Activated CD8-positive, alpha-beta T cell treated with anti-CD3 and anti-CD28 coated beads for 36 hours (primary cell): Measurements from ENCODE around the gene GNG8. TPM values are rescaled to one million over a fixed set of nuclear protein-coding genes. Genes with fewer than 3 reads are reported as not detected.

ENCODE experiments used
- ATAC-seq: fragments of 200-7000 bp; cut with Tn5 transposase; one replicate; pipeline ENCODE4 v1.10.0; 2021; ENCODE audit warnings: mild to moderate bottlenecking, moderate library complexity
- CTCF ChIA-PET: fragments of 350-600 bp; sonication (Branson Sonifier 250); formaldehyde crosslinking; loops from one replicate; lab custom pipeline; 2021; ENCODE audit warnings: antibody characterized with exemption; lab: Charles Lee
- POLR2A ChIA-PET: fragments of 350-600 bp; sonication (Branson Sonifier 250); formaldehyde crosslinking; loops from one replicate; lab custom pipeline; 2021; ENCODE audit warnings: antibody characterized with exemption; lab: Charles Lee
- DNase-seq: peaks from one replicate; pipeline ENCODE4 v3.0.0-alpha.2; 2020
- H3K27ac Mint-ChIP-seq: one replicate; pipeline ENCODE4 v1.8.0; 2021; ENCODE audit warnings: mild to moderate bottlenecking, mixed read lengths
- H3K27me3 Mint-ChIP-seq: one replicate; pipeline ENCODE4 v1.8.0; 2021; ENCODE audit warnings: mixed read lengths
- H3K36me3 Mint-ChIP-seq: one replicate; pipeline ENCODE4 v1.8.0; 2021; ENCODE audit warnings: low read depth, mixed read lengths
- H3K4me1 Mint-ChIP-seq: one replicate; pipeline ENCODE4 v1.8.0; 2021; ENCODE audit warnings: low read depth, mixed read lengths
- H3K4me3 Mint-ChIP-seq: one replicate; pipeline ENCODE4 v1.8.0; 2021; ENCODE audit warnings: mild to moderate bottlenecking, moderate library complexity, mixed read lengths
- H3K9me3 Mint-ChIP-seq: one replicate; pipeline ENCODE4 v1.8.0; 2021; ENCODE audit warnings: mixed read lengths
- intact Hi-C: fragments of 100-400 bp; cut with micrococcal nuclease; formaldehyde crosslinking; loops from one replicate; pipeline ENCODE4 v1.10.0; 2022
- total RNA-seq, 2 experiments: library from RNA; stranded (reverse); gene quantifications; one replicate each; pipeline ENCODE4 v1.2.3, GENCODE V29; 2021
- TF ChIP-seq, protein P1 (sequence below): fragments of 200-600 bp; IDR thresholded peaks from one replicate; pipeline ENCODE4 v1.8.0; 2022; ENCODE audit warnings: antibody characterized with exemption, mild to moderate bottlenecking

Gene GNG8
- total RNA-seq, 2 experiments from 2014 or later: 33.0 to 45.4 TPM

GRCh38 chr19:46610413-46610775, 25.6 kb downstream of the GNG8 start:
- CTCF ChIA-PET: interaction anchor here (1.4 to 19.7 kb wide), 5 partner anchors 9 to 73 kb away, joined by 4 to 300 read pairs (median 23); partner anchors contain the start of genes CALM3 and DACT3
- H3K4me1 Mint-ChIP-seq: peaks cover 59% of the 10 kb centered on the region
- POLR2A ChIA-PET: interaction anchor here (1.1 to 14.9 kb wide), 9 partner anchors 5 to 113 kb away, joined by 3 to 232 read pairs (median 4); partner anchors contain the start of genes CALM3 and DACT3
- DNase-seq (no peak), ATAC-seq (no peak)
- H3K36me3 Mint-ChIP-seq: peaks cover 63% of the 10 kb centered on the region
- H3K9me3 Mint-ChIP-seq: no peaks in the 10 kb centered on the region
- peak overlapping the region; percentile 72 for H3K27ac Mint-ChIP-seq
- intact Hi-C loops: loop anchor here (10.0 kb wide), 1 partner anchor 114 kb away; no protein-coding TSS in a partner anchor
- H3K27me3 Mint-ChIP-seq: no peaks in the 10 kb centered on the region
- TF ChIP-seq, protein P1, sequence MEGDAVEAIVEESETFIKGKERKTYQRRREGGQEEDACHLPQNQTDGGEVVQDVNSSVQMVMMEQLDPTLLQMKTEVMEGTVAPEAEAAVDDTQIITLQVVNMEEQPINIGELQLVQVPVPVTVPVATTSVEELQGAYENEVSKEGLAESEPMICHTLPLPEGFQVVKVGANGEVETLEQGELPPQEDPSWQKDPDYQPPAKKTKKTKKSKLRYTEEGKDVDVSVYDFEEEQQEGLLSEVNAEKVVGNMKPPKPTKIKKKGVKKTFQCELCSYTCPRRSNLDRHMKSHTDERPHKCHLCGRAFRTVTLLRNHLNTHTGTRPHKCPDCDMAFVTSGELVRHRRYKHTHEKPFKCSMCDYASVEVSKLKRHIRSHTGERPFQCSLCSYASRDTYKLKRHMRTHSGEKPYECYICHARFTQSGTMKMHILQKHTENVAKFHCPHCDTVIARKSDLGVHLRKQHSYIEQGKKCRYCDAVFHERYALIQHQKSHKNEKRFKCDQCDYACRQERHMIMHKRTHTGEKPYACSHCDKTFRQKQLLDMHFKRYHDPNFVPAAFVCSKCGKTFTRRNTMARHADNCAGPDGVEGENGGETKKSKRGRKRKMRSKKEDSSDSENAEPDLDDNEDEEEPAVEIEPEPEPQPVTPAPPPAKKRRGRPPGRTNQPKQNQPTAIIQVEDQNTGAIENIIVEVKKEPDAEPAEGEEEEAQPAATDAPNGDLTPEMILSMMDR: no peak
- H3K4me3 Mint-ChIP-seq: no peak overlapping the region

DNA sequence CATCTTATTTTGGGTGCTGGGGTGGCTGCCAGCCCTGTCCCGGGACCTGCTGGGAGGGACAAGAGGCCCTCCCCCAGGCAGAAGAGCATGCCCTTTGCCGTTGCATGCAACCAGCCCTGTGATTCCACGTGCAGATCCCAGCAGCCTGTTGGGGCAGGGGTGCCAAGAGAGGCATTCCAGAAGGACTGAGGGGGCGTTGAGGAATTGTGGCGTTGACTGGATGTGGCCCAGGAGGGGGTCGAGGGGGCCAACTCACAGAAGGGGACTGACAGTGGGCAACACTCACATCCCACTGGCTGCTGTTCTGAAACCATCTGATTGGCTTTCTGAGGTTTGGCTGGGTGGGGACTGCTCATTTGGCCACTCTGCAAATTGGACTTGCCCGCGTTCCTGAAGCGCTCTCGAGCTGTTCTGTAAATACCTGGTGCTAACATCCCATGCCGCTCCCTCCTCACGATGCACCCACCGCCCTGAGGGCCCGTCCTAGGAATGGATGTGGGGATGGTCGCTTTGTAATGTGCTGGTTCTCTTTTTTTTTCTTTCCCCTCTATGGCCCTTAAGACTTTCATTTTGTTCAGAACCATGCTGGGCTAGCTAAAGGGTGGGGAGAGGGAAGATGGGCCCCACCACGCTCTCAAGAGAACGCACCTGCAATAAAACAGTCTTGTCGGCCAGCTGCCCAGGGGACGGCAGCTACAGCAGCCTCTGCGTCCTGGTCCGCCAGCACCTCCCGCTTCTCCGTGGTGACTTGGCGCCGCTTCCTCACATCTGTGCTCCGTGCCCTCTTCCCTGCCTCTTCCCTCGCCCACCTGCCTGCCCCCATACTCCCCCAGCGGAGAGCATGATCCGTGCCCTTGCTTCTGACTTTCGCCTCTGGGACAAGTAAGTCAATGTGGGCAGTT, 26.2 kb downstream of the GNG8 start:
- H3K4me1 Mint-ChIP-seq: peaks cover 61% of the 10 kb centered on the region
- no peak overlapping the region for H3K4me3 Mint-ChIP-seq
- peak overlapping the region; percentile 5 for H3K27ac Mint-ChIP-seq
- H3K36me3 Mint-ChIP-seq: peaks cover 63% of the 10 kb centered on the region
- no peaks in the 10 kb centered on the region for H3K27me3 Mint-ChIP-seq
- TF ChIP-seq, protein P1: no peak
- intact Hi-C loops: loop anchor here (10.0 kb wide), 1 partner anchor 115 kb away; no protein-coding TSS in a partner anchor
- no peaks in the 10 kb centered on the region for H3K9me3 Mint-ChIP-seq
- ChIA-PET CTCF (interaction anchor here (2.9 to 19.7 kb wide), 3 partner anchors 8 to 72 kb away, joined by 10 to 300 read pairs (median 56); partner anchors contain the start of genes CALM3 and DACT3), POLR2A (interaction anchor here (1.2 to 14.9 kb wide), 6 partner anchors 5 to 113 kb away, joined by 3 to 232 read pairs (median 14); partner anchors contain the start of genes CALM3 and DACT3)
- no peak for DNase-seq
- no peak for ATAC-seq

DNA sequence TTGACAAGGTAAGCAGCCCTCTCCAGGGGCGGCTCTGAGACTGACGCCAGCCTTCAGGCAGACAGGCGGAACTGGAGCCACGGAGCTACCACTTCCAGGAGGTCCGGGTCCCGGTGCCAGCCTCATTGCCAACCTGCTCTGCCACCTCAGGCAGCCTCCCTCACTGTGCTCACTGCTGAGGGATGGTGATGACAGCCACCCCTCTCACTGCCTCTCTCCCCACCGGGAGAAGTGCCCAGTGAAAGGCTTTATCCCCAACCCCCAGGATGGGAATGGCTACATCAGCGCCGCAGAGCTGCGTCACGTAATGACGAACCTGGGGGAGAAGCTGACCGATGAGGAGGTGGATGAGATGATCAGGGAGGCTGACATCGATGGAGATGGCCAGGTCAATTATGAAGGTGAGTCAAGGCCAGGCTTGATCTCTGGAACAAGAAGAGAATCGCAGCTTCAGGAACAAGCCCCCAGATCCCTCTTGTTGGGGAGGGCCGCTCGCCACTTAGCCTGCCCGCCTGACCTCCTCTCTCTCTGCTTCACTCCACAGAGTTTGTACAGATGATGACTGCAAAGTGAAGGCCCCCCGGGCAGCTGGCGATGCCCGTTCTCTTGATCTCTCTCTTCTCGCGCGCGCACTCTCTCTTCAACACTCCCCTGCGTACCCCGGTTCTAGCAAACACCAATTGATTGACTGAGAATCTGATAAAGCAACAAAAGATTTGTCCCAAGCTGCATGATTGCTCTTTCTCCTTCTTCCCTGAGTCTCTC, 27.2 kb downstream of the GNG8 start:
- intact Hi-C loops: no loop called here
- H3K4me3 Mint-ChIP-seq: no peak overlapping the region
- no peaks in the 10 kb centered on the region for H3K27me3 Mint-ChIP-seq
- no peaks in the 10 kb centered on the region for H3K9me3 Mint-ChIP-seq
- peaks cover 58% of the 10 kb centered on the region for H3K4me1 Mint-ChIP-seq
- peaks cover 66% of the 10 kb centered on the region for H3K36me3 Mint-ChIP-seq
- H3K27ac Mint-ChIP-seq: peak overlapping the region; percentile 5
- ATAC-seq (no peak), DNase-seq (no peak)
- CTCF ChIA-PET: interaction anchor here (19.7 kb wide), 1 partner anchor 54 kb away, joined by 300 read pairs; the partner anchor contains the start of gene DACT3
- TF ChIP-seq, protein P1: no peak
- POLR2A ChIA-PET: interaction anchor here (1.1 to 14.9 kb wide), 4 partner anchors 4 to 18 kb away, joined by 3 to 232 read pairs (median 118); partner anchors contain the start of gene CALM3

GRCh38 chr19:46608178-46608577, 27.8 kb downstream of the GNG8 start:
- intact Hi-C loops: no loop called here
- Mint-ChIP-seq H3K27me3 (no peaks in the 10 kb centered on the region), H3K4me3 (no peak overlapping the region), H3K4me1 (peaks cover 64% of the 10 kb centered on the region), H3K9me3 (no peaks in the 10 kb centered on the region), H3K27ac (no peak overlapping the region), H3K36me3 (peaks cover 71% of the 10 kb centered on the region)
- CTCF ChIA-PET: interaction anchor here (19.7 kb wide), 1 partner anchor 54 kb away, joined by 300 read pairs; the partner anchor contains the start of gene DACT3
- TF ChIP-seq, protein P1: no peak
- POLR2A ChIA-PET: interaction anchor here (1.1 to 14.9 kb wide), 4 partner anchors 3 to 19 kb away, joined by 3 to 232 read pairs (median 118); partner anchors contain the start of gene CALM3
- DNase-seq: no peak
- no peak for ATAC-seq
